Activated T-cell treated with anti-CD3 and anti-CD28 coated beads, Interleukin-2, amount 50 U/mL, for 1 hour (primary cell): ENCODE measurements around the gene SPTLC1.

ENCODE experiments used
- DNase-seq: peaks from one replicate; pipeline ENCODE4 v3.0.0-alpha.2; 2020

The SPTLC1 gene

DNA sequence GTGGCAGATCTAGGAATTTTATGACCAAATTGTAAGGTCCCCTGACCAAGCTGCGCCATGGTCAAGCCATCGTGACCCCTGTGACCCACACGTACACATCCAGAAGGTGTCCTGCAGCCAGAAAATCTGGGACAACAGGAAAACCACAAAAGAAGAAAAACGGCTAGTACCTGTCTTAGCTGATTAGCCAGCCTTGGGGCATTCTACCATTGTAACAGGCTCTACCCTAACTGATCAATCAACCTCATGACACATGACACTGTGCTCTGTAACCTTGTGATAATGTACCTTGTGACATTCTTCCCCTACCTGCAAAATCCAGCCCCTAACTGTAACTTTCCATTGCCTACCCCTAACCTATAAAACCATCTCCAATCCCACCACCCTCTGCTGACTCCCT, 43.6 kb downstream of the SPTLC1 start:
- no peak for DNase-seq

DNA sequence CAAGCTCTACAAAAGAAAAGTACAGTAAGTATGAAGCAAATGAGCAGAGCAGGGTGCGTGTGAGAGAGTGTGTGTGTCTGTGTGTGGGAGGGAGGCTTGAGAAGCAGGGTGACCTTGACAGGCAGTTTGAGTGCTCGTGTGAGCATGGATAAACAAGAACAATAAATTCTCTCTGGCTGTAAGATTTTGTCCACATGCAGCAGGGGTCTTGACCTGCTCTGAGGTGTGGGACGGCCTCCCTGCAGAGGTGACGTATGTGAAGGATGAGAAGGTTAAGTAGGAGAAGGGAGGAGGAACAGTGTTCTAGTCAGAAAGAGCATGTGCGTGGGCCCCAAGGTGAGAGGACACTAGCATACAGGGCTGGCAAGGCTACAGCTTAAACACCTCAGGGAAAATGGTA, 49.0 kb downstream of the SPTLC1 start:
- DNase-seq, result no peak

DNA sequence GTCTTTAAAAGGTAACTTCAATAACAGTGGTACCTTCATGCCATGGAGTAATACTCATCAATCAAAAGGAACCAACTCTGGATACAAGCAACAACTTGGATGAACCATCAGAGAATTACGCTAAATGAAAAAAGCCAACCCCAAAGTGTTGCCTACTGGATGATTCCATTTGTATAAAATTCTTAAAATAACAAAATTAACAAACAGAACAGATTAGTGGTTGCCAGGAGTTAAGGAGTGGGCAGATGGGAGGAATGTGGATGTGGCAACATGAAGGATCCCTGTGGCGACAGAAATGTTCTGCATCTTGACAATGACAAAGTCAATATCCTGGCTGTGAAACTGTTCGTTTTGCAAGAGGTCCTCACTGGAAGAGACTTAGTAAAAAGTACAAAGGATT, 50.5 kb downstream of the SPTLC1 start:
- DNase-seq, result no peak

DNA sequence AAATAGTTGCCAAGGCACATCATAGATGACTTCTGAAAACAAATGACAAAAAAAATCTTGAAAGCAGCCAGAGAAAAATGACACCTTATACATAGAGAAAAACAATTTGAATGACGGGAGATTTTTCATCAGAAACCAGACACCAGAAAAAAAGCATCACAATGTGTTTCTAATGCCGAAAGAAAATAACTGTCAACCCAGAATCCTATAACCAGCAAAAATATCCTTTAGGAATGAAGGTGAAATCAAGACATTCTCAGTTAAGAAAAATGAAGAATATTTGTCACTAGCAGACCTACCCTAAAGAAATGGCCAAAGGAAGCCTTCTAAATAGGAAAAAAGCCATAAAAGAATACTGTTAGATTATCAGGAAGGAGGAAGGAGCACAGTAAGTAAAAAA, 54.0 kb downstream of the SPTLC1 start:
- DNase-seq, result no peak

DNA sequence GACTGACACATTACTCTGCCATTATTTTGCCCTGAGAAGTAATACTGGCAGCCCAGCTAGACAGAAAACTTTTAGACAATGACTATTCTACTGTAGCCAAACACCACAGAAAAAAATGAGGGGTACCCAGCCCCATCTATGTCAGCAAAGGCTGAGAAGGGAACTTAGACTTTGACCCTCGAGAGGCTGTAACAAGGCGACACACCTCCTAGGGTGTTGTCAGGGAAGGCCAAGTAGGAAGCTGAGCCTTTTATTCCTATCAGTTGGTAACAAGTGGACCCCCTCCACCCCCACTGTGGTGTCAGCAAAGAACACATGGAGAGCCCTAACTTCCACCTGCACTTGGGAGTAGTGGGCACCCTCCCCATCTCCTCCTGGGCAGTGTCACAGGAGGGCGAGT, 55.6 kb downstream of the SPTLC1 start:
- no peak for DNase-seq

DNA sequence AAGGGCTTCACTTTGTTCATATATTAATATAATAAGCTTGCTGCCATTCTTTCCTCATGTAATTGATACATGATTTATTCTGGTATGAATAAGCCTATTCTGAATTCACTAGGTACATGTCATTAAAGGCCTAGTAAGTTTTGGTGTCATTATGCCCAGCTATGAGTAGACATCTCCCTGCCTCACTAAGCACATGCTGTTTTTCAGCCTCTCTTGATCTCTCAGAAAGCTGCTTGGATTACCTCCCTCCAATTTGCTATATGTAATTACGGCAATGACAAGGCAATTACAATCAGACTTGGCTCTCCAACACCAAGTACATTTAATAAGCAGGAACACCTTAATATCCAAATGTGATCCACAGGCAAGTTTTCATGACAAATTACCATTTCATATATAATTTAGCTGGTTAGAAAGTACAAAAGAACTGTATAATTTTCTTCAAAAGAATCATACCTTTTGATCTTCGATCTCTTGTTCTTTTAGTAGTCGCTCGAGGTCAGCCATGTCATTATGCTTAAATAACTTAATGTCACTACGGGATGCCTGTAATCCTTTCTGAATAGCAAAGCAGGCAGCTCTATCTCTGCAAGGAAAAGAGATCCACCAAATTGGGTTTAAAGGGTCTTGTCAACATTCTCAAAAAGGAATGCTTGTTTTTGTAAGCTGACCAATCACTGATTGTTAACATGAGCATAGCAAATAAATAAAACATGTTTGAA, 56.3 kb downstream of the SPTLC1 start:
- no peak for DNase-seq

DNA sequence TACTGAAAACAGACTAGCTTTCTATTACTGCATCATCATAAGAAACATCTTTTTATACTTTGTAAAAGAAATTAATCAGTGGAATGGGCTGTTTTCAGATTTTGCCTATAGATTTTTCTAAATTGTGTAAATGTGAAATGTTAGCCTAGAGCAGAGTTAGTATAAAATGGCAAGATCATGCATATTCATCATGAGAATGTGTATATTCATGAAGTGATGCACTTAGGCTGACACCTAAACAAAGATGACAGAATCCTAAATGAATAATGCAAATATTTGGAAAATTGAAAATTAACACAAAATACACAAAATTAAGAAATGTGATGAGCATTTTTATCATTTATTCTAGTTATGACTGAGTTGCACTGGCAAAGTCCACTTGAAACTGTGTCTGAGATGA, 57.2 kb downstream of the SPTLC1 start:
- no peak for DNase-seq

DNA sequence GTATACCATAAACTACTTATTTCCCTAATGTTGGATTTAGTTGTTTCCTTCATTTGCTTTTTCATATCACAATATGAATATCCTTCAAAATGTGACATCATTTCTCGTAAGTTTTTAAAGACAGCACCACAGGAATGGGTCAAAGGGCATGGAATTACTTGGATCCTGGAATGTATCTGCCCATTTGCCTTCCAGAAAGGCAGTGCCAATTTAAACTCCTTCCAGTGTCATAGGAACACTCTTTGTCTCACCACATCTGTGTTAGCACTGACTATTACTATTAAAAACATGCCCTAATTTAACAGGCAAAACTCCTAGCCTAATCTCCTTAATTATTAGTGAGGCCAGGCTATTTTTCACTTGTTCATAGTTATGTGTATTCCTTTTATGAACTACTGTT, 58.0 kb downstream of the SPTLC1 start:
- DNase-seq, result no peak

DNA sequence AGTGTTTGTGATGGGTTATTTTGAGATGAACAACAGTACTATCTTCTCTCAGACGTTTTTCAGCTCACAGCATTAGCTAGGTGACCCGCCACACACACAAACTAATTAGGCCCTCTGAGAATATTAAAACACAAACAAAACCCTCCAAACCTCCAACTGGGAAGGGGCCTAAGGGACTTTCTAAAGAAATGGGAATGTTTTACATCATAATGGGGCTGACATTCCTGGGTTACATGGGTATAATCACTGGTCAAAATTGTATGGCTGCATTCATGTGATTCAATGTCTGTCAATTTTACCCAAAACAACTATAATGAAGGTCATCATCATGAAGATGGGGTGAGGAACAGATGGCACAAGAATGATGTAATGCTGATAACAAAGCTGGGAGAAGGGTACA, 59.6 kb downstream of the SPTLC1 start:
- DNase-seq, result no peak

DNA sequence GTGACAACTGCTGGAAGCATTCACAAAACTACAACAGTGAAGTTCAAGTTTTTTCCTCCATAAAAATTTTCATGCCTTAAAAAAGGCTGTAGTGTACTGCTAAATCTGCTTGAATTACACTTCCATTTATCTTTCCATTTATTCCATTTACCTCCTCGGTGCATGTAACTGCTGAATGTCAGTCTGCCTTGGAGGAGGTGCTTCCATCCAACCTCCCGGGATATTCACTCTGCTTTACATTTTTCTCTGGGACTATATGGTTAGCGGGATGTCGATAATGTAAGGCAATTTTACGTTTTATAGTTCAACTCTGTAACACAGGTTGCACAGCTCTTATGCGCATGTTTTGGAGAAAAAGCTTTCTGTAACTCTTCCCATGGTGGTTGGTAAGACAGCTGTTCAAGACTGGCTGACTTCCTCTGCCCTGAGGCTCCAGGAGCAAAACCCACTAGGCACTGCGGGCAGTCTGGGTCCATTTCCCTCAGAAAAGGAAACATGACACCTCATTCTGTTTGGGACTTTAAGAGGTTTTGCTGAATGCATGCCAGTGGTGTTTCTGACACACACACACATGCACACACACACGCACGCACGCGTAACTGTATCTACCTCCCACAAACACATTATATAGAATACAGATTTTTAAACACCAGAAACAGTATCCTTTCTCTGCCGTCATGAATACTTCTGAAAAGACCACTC, 66.1 kb downstream of the SPTLC1 start:
- no peak for DNase-seq

DNA sequence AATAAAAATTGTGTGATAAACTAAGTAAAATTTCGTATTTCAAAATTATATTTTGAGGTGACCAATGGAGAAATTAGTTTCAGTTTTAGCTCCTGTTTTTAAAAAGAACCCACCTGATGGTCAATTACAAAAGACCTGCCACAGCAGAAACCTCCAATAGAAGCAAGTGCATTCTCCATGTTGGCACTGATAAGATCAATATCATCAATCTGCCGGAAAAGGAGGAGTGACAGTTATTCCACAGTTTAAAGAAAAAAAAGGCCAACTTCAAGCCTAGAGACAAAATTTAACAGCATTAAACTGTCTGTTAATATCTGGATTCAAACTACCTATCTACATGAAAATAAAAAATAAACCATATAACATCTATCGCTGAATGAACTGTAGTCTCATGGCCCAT, 67.7 kb downstream of the SPTLC1 start:
- no peak for DNase-seq

DNA sequence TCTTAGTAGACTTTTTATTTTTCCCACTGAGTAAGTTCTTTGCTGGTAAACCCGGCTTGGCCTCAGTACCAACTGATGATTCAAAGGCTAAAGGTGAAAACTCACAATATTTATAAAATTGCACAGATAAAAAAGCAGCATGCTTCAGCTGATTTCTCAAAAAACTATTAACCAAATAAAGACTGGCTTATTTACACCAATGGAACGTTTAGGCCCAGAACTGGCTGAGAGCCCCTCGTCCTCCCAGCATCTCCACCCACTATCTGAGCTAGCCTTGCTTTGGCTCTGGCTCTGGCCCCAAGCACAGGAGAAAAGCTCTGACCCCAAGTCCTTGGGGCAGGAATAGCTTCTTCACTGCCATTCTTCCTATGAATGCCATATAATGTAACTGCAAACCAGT, 68.5 kb downstream of the SPTLC1 start:
- no peak for DNase-seq

DNA sequence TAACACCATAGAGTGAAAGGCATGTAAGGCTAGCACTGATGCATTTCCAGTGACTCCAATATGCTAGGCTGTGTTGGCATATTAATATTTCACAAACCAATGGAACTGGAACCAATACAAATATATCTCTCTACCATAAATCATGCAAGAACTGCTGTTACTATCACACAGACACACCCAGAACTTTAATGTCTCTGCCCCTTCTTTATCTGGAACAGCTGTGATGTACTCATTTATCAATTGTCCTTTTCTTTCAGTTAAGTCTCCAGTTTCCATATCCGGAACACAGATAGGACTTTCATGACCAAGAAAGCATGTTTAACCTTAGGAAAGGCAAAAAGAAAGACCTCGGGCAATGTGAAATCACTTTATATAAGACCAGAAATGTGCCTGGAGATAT, 70.3 kb downstream of the SPTLC1 start:
- DNase-seq, result no peak

DNA sequence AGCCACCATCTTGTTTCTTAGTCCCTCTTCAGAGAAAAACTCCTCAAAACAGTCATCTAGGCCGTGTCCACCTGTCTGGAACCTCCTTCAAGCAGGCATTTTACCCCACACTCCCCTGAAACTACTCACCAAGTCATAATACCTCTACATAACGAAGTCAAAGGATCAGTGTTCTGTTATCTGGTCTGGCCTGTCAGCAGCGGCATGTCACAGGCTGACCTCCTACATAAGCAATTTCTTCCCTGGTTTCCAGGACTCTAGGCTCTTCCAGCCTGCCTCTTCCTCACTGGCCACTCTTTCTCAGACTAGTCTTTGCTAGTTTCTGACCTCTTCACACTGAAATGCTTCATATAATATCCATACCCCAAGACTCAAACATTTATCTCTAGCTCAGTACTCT, 72.2 kb downstream of the SPTLC1 start:
- DNase-seq, result no peak

DNA sequence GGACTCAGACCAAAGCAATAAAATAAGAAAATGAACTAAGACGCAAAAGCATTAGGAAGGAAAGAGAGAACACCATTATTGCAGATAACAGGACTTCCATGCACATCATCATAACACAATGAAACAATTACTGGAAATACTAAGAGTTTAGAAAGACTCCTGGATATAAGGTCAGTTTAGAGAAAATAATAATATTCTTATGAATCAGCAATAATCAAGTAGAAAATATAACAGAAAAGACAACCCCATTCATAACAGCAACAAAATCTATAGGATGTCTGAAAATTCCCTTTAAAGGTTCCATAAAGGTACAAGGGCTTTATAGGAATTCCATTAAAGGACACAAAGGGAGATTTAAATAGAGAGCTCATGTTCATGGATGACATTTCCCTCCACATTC, 73.0 kb downstream of the SPTLC1 start:
- DNase-seq, result no peak

DNA sequence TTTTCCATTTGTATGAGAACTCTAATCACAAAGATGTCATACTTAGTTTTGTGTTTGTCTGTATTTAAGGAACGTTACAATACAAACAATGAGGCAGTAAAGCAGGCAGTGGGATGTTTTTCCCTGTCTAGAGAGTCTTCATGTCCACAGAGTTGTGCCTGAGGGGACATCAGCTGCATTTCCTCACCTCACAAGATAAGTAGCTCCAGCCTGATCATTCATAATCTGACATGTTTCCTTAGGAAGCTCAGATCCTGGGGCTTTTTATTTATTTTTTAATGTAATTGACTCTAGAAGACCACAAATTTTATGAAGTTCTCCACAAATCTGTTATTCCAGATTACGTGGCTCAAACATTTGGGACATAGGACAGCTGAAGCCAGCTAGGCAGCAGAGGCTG, 78.5 kb downstream of the SPTLC1 start:
- no peak for DNase-seq

DNA sequence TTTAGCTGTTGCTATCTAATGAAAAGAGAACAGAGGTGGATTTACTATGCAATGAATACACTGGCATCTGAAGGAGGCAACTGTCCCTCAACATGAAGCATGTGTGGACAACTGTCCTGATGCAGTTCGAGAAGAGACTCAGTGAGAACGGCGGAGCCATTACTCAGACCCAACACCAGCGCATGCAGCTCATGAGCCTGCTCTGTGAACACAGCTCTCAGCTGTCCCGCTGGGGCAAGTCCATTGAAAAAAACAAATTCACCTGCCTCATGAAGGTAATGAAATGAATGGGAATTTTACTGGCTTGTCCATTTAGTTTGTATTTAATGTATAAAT, 78.8 kb downstream of the SPTLC1 start:
- DNase-seq, result no peak

DNA sequence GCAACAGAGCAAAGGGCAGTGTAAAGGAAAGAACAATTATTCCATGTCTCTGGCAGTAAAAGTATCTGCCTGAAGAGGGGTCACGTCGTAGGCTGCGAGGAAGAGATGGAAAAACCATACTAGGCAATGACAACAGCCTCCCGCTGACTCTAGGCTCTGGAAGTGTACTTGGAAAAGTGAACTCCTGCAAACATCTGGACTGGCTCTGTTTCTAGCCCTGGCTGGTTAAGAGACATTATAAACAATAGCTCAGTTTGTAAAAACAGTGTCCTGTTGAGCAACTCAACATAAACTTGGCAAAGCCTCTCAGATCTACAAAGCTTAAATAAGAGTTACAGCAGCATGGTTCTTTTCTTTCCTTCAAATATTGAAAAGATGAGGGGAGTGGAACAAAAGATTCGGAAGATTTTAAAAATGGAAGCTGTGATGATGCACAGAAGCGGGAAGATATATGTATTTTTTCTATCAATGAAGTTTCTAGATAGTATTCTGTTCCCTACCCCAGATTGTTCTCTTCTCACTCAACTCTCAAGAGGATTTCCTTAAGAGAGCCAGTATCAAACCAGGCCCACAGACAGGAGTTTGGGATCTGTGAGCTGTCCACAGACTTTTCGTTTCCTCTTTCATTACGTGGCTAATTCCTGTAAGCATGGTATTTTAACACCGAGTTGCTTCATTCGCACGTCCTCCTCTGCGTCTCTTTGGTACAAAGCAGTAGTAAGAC, 79.4 kb downstream of the SPTLC1 start:
- DNase-seq, result no peak

DNA sequence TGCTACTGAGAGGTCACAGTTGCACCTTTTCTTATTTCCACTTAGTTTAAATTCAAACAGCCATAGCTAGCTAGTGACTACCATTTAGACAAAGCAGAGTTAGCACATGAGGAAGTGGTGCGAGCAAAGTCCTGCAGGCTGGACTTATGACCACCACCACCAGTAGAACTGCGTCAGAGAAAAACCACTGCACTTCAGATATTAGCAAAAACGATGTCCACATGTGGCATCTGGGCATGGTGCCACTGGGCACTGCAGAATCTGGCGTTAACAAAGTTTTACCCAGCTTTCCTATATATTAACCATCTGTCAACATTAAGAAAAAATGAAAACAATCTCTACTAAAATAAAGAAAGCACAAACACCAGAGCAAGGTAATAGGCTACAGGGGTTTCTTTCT, 80.1 kb downstream of the SPTLC1 start:
- DNase-seq, result no peak

DNA sequence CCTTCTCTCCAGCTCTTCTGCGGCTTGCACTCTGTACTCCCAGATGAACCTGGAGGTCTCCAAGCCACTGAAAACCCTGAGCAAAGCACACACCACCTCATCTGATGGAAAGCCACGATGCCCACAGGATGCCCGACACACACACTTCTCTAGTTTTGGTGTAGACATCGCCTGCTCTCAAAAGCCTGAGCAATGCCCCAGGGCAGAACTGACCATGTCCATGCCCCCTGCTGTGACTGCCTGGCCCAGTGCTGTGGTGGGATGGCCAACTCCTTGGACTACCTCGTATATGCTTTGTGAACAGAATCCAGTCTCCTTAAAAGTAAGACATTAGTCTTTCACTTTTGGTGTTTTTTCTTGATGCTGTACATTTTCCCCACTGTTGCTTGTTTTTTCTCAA, 81.2 kb downstream of the SPTLC1 start:
- no peak for DNase-seq

DNA sequence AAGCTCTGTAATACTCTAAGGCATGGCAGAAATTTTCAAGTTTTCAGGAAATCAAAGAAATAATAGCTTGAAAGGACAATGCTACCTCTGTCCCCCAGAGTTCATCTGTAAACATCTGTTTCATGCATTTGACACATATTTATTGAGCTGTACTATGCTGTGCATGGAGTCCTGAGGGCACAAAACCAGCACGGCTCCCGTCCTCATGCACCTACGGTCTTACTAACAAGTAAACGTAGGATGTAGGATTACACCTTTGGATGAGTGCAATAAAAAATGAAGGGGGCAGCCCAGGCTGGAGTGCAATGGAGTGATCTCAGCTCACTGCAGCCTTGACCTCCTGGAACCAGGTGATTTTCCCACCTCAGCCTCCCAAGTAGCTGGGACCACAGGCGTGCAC, 81.9 kb downstream of the SPTLC1 start:
- no peak for DNase-seq

DNA sequence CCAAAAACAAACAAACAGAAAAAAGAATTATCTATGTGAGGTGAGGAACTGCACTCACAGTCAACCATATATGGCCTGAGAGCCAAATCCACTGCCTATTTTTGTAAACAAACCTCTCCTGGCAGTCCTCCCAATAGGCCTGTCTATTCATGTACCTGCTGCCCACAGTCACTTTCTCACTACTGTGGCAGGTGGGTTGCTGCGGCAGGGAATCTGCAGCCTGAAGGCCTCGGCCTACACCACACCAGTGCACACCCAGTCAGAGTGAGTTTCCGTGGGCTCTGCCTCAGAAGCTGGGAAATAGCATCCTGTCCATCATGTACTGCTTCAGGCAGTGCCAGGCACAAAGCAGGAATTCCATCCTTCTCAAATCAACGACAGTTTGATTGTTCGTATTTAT, 82.3 kb downstream of the SPTLC1 start:
- DNase-seq, result no peak

DNA sequence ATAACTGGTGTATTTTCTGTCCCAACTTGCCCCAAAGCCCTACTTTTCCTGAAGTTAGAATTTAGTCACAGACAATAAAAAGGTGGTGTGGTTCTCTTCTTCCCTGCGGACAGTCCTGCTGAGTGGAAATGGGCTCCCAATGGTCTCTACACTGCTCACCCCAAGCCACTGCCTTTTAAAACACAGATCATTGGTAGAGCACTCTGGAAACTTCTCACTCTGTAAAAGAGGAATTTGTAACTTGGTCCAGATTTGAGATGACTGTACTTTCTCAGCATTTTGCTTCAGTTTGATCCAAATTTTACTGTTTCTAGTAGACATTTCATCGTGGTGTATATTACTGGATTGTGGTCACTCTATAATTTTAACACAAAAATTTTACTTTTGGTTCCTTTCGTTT, 84.8 kb downstream of the SPTLC1 start:
- DNase-seq, result no peak

DNA sequence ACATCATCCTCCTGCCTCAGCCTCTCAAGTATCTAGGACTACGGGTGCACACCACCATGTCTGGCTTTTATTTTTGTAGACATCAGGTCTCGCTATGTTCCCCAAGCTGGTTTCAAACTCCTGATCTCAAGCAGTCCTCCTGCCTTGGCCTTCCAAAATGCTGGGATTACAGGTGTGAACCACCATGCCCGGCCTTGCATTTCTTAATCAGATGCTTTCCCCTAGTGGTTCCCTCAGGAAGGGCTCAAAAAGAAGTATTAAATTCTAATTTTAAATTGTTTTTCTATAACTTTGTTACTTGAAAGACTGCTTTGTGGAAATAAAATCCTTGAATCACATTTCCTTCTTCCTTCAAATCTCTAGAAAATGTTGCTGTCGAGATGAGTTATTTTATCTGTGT, 85.7 kb downstream of the SPTLC1 start:
- DNase-seq, result no peak
